HepG2 (cell line): ENCODE measurements around the gene KIAA2012. TPM values are rescaled to one million over a fixed set of nuclear protein-coding genes. Genes with fewer than 3 reads are reported as not detected.

ENCODE experiments used
- ATAC-seq: fragments of 200-7000 bp; cut with Tn5 transposase; 3 replicates; pipeline ENCODE4 v1.9.1; 2020; ENCODE audit warnings: mild to moderate bottlenecking, moderate library complexity
- BruUV-seq: library from RNA; stranded (reverse); fragments of 400-500 nt; replicated peaks from 2 replicates; lab custom pipeline; 2021; lab: Mats Ljungman, UMichigan
- CTCF ChIA-PET: fragments of 300-600 bp; formaldehyde crosslinking; extraction: SDS; loops from one replicate; lab custom pipeline; 2021; ENCODE audit warnings: low total read pairs, inconsistent platforms, low intra/inter-chr PET ratio; lab: Yijun Ruan, JAX
- POLR2A ChIA-PET: fragments of 350-600 bp; sonication (Branson Sonifier 250); formaldehyde crosslinking; loops from one replicate; lab custom pipeline; 2020; ENCODE audit warnings: antibody characterized with exemption, inconsistent platforms; lab: Yijun Ruan, JAX
- DNase-seq: peaks from one replicate; pipeline ENCODE4 v3.0.0-alpha.2; 2015; ENCODE audit warnings: low spot score
- FAIRE-seq: peaks from 3 replicates; lab custom pipeline; 2011; peaks lifted over from hg19 to GRCh38; lab: Jason Lieb, UNC
- H2AFZ ChIP-seq: one replicate; pipeline ENCODE4 v1.6.1; 2011; ENCODE audit warnings: low read length, inconsistent platforms
- H3K27ac ChIP-seq: fragments of 300-600 bp; 3 replicates; pipeline ENCODE4 v1.8.0; 2011; ENCODE audit warnings: mixed run types, mild to moderate bottlenecking, mixed read lengths, low read length, inconsistent platforms; ENCODE audit not compliant: insufficient read depth; ENCODE audit errors: extremely low read length
- H3K27me3 ChIP-seq, 2 experiments: fragments of 200-600 bp in 1 of 2; 2 replicates in 1 of 2; 3 replicates in 1 of 2; pipeline versions ENCODE4 v1.6.0 to v1.8.0; 2011; ENCODE audit warnings: low read length in 2 of 2, mild to moderate bottlenecking in 2 of 2, moderate library complexity in 2 of 2, inconsistent platforms in 1 of 2; ENCODE audit not compliant: insufficient read depth in 2 of 2, control insufficient read depth in 1 of 2
- H3K36me3 ChIP-seq, 2 experiments: fragments of 200-600 bp in 1 of 2; replicated peaks in 1 of 2; 2 replicates in 1 of 2; 3 replicates in 1 of 2; pipeline versions ENCODE4 v1.5.1 to v1.8.0; 2011; ENCODE audit warnings: low read length in 2 of 2, inconsistent platforms in 1 of 2; ENCODE audit not compliant: insufficient read depth in 2 of 2, control insufficient read depth in 1 of 2
- H3K4me1 ChIP-seq: 2 replicates; pipeline ENCODE4 v1.5.1; 2012; ENCODE audit warnings: low read length, inconsistent platforms; ENCODE audit not compliant: insufficient read depth
- H3K4me2 ChIP-seq: 2 replicates; pipeline ENCODE4 v1.6.0; 2011; ENCODE audit warnings: low read depth, low read length, inconsistent platforms
- H3K4me3 ChIP-seq, 3 experiments: fragments of 200-600 bp in 1 of 3; sonication (generic), shearing (Covaris generic) in 1 of 3; replicated peaks in 1 of 3; 2 replicates each; pipeline ENCODE4 v1.5.1; 2011 to 2016; ENCODE audit warnings: low read length in 3 of 3, inconsistent platforms in 2 of 3, low read depth in 2 of 3, mild to moderate bottlenecking in 2 of 3, control low read depth in 1 of 3, mixed read lengths in 1 of 3; ENCODE audit not compliant: insufficient read depth in 1 of 3
- H3K79me2 ChIP-seq: one replicate; pipeline ENCODE4 v1.6.1; 2011; ENCODE audit warnings: low read length, inconsistent platforms; ENCODE audit not compliant: insufficient read depth
- H3K9ac ChIP-seq: 2 replicates; pipeline ENCODE4 v1.6.0; 2011; ENCODE audit warnings: mild to moderate bottlenecking, low read depth, low read length, inconsistent platforms; ENCODE audit not compliant: insufficient read depth
- H3K9me3 ChIP-seq: 2 replicates; pipeline ENCODE4 v1.5.1; 2012; ENCODE audit warnings: mild to moderate bottlenecking, low read length
- H4K20me1 ChIP-seq: 2 replicates; pipeline ENCODE4 v1.6.0; 2011; ENCODE audit warnings: inconsistent platforms, mild to moderate bottlenecking, low read length, moderate library complexity; ENCODE audit not compliant: insufficient read depth
- MXD1 ChIP-seq: sonication (generic); formaldehyde crosslinking; IDR thresholded peaks from 2 replicates; pipeline ENCODE4 v1.4.0; 2020; ENCODE audit warnings: mild to moderate bottlenecking, missing genetic modification reagents
- NR1H2 ChIP-seq: sonication (generic); formaldehyde crosslinking; IDR thresholded peaks from 2 replicates; pipeline ENCODE4 v1.8.1; 2022; ENCODE audit warnings: low read depth, missing genetic modification reagents, borderline replicate concordance
- TEF ChIP-seq: sonication (generic); formaldehyde crosslinking; IDR thresholded peaks from 2 replicates; pipeline ENCODE4 v1.5.0; 2020; ENCODE audit warnings: missing genetic modification reagents
- ZNF24 ChIP-seq: fragments of 450-650 bp; IDR thresholded peaks from 2 replicates; pipeline ENCODE4 v1.6.1; 2017; ENCODE audit warnings: antibody characterized with exemption, mild to moderate bottlenecking
- ZNF790 ChIP-seq: sonication (generic); formaldehyde crosslinking; IDR thresholded peaks from 2 replicates; pipeline ENCODE4 v1.8.0; 2022; ENCODE audit warnings: missing genetic modification reagents, mild to moderate bottlenecking, borderline replicate concordance
- ZSCAN9 ChIP-seq: IDR thresholded peaks from 2 replicates; pipeline ENCODE4 v1.6.1; 2016; ENCODE audit warnings: borderline replicate concordance
- WGBS: methylation state at CpG from one replicate; pipeline ENCODE4 v1.1.6; 2017; ENCODE audit warnings: low lambda C conversion rate; 5-methylcytosine and 5-hydroxymethylcytosine counted together
- in situ Hi-C: cut with HindIII; loops from 2 replicates; pipeline ENCODE4 v1.10.0; 2017; ENCODE audit warnings: low pct_unique_long_range_greater_than_20kb; ENCODE audit not compliant: extremely low pct_ligation_motif_present
- intact Hi-C: fragments of 100-400 bp; cut with micrococcal nuclease; formaldehyde crosslinking; loops from one replicate; pipeline ENCODE4 v1.10.0; 2022; ENCODE audit not compliant: unreplicated experiment
- polyA plus RNA-seq, 8 experiments: library from polyadenylated mRNA; depleted of rRNA in 3 of 8; stranded (reverse) in 7 of 8; unstranded in 1 of 8; fragments of >200 nt; fragmentation: Illumina TruSeq in 4 of 8; extraction: Trizol in 4 of 8; gene quantifications; 2 replicates each; pipeline versions ENCODE4 v1.2.1 to v1.2.3, GENCODE V29; 2011 to 2016; ENCODE audit warnings: low read depth in 4 of 8, missing spikeins in 1 of 8, mixed read lengths in 1 of 8; ENCODE audit not compliant: insufficient read depth in 1 of 8
- total RNA-seq, 5 experiments: library from RNA; depleted of rRNA; stranded (reverse); fragments of >200 nt; fragmentation: Illumina TruSeq; extraction: Trizol; gene quantifications; 2 replicates each; pipeline ENCODE4 v1.2.3, GENCODE V29; 2016; ENCODE audit warnings: low read depth in 1 of 5
- TF ChIP-seq, protein P1 (sequence below): sonication (generic); formaldehyde crosslinking; IDR thresholded peaks from 2 replicates; pipeline ENCODE4 v1.4.0; 2020; ENCODE audit warnings: mild to moderate bottlenecking, missing genetic modification reagents
- TF ChIP-seq, protein P2 (sequence below): sonication (generic); formaldehyde crosslinking; IDR thresholded peaks from 2 replicates; pipeline ENCODE4 v1.4.0; 2020; ENCODE audit warnings: missing genetic modification reagents
- TF ChIP-seq, protein P3 (sequence below): IDR thresholded peaks from 2 replicates; pipeline ENCODE4 v1.6.1; 2018; ENCODE audit warnings: missing genetic modification reagents, mild to moderate bottlenecking, missing compliant biosample characterization
- TF ChIP-seq, protein P4 (sequence below): sonication (generic); formaldehyde crosslinking; IDR thresholded peaks from 2 replicates; pipeline ENCODE4 v1.4.0; 2020; ENCODE audit warnings: missing genetic modification reagents, low read depth, mild to moderate bottlenecking, borderline replicate concordance

Gene KIAA2012
- total and polyA plus RNA-seq, 2 of the 13 experiments (the other 11 are each of a cell fraction or from before 2014, with no cell fraction given) = not detected

GRCh38 chr2:202186641-202187202 is 113.7 kb downstream of the KIAA2012 start:
- in situ Hi-C loops (loop anchor here (10.0 kb wide), 1 partner anchor 392 kb away; no protein-coding TSS in a partner anchor), intact Hi-C loops (no loop called here)
- no peak for FAIRE-seq
- Histone ChIP-seq H2AFZ (no peak overlapping the region), H3K4me2 (no peak overlapping the region), H3K27me3 (no peaks in the 10 kb centered on the region), H3K4me1 (peaks cover 42% of the 10 kb centered on the region), H3K79me2 (no peaks in the 10 kb centered on the region), H3K4me3 (no peak overlapping the region), H4K20me1 (no peaks in the 10 kb centered on the region), H3K9ac (no peak overlapping the region), H3K27ac (no peak overlapping the region), H3K9me3 (no peaks in the 10 kb centered on the region), H3K36me3 (no peaks in the 10 kb centered on the region)
- no peak for ATAC-seq
- DNase-seq = no peak
- TF ChIP-seq ZSCAN9 (CRISPR knock-in tag) = no peak
- no peak for TF ChIP-seq ZNF790 (CRISPR knock-in tag)
- no peak for TF ChIP-seq NR1H2 (CRISPR knock-in tag)
- TF ChIP-seq TEF (CRISPR knock-in tag) = no peak
- TF ChIP-seq, protein P1, sequence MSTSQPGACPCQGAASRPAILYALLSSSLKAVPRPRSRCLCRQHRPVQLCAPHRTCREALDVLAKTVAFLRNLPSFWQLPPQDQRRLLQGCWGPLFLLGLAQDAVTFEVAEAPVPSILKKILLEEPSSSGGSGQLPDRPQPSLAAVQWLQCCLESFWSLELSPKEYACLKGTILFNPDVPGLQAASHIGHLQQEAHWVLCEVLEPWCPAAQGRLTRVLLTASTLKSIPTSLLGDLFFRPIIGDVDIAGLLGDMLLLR (CRISPR knock-in tag) = no peak
- no peak for TF ChIP-seq MXD1 (CRISPR knock-in tag)
- TF ChIP-seq, protein P2, sequence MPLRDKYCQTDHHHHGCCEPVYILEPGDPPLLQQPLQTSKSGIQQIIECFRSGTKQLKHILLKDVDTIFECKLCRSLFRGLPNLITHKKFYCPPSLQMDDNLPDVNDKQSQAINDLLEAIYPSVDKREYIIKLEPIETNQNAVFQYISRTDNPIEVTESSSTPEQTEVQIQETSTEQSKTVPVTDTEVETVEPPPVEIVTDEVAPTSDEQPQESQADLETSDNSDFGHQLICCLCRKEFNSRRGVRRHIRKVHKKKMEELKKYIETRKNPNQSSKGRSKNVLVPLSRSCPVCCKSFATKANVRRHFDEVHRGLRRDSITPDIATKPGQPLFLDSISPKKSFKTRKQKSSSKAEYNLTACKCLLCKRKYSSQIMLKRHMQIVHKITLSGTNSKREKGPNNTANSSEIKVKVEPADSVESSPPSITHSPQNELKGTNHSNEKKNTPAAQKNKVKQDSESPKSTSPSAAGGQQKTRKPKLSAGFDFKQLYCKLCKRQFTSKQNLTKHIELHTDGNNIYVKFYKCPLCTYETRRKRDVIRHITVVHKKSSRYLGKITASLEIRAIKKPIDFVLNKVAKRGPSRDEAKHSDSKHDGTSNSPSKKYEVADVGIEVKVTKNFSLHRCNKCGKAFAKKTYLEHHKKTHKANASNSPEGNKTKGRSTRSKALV (CRISPR knock-in tag) = no peak
- TF ChIP-seq, protein P3, sequence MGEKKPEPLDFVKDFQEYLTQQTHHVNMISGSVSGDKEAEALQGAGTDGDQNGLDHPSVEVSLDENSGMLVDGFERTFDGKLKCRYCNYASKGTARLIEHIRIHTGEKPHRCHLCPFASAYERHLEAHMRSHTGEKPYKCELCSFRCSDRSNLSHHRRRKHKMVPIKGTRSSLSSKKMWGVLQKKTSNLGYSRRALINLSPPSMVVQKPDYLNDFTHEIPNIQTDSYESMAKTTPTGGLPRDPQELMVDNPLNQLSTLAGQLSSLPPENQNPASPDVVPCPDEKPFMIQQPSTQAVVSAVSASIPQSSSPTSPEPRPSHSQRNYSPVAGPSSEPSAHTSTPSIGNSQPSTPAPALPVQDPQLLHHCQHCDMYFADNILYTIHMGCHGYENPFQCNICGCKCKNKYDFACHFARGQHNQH = no peak
- no peak for TF ChIP-seq ZNF24
- TF ChIP-seq, protein P4, sequence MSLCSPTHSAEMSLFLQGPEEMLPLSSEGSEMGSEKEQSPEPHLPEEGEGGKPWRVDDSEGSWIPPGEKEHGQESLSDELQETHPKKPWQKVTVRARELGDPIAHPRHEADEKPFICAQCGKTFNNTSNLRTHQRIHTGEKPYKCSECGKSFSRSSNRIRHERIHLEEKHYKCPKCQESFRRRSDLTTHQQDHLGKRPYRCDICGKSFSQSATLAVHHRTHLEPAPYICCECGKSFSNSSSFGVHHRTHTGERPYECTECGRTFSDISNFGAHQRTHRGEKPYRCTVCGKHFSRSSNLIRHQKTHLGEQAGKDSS (CRISPR knock-in tag) = no peak
- ChIA-PET CTCF (no interaction called here), POLR2A (no interaction called here)
- no TSS peak for BruUV-seq
- 56% methylated on average over 4 of the region's 4 CpGs for WGBS
